HUDEP-2 (cell line): ENCODE results near the gene DOK6.
A peak's percentile ranks its signal among the peaks of the same experiment; 100 is the strongest.
"Not testable (repeated sequence)": the region's sequence is repeated elsewhere in the genome, so short reads cannot be mapped to it uniquely, and the experiment has no call there.

ENCODE experiments used
- DNase-seq, 76 experiments: peaks; one replicate each; lab custom pipeline; 2025; ENCODE audit not compliant: unreplicated experiment in 76 of 76; lab: John Stamatoyannopoulos, UW

Gene DOK6

GRCh38 chr18:69400253-69400975 is at the start of gene DOK6:
Gene DOK6 (plus strand): TSS chr18:69400888.
- peak in 1 of 76 experiments; percentile 7 for DNase-seq

GRCh38 chr18:69353023-69353422 is 47.7 kb upstream of the DOK6 start:
- no peak for DNase-seq

- DNase-seq: no peak
These were observed 43.1 kb upstream of the DOK6 start for GRCh38 chr18:69357590-69357989.

- DNase-seq: no peak
These were observed 42.3 kb upstream of the DOK6 start for GRCh38 chr18:69358212-69358895.

- not testable (repeated sequence) for DNase-seq
These were observed 40.9 kb upstream of the DOK6 start for GRCh38 chr18:69359768-69360167.

GRCh38 chr18:69364930-69365329 is 35.8 kb upstream of the DOK6 start:
- no peak for DNase-seq

- DNase-seq: no peak
These were observed 35.0 kb upstream of the DOK6 start for GRCh38 chr18:69365658-69366057.

GRCh38 chr18:69367104-69367503 is 33.6 kb upstream of the DOK6 start:
- DNase-seq: no peak

GRCh38 chr18:69371729-69372128 is 29.0 kb upstream of the DOK6 start:
- DNase-seq: no peak

- no peak for DNase-seq
These were observed 20.4 kb upstream of the DOK6 start for GRCh38 chr18:69380324-69380723.

- DNase-seq: no peak
These were observed 17.5 kb upstream of the DOK6 start for GRCh38 chr18:69383186-69383585.

GRCh38 chr18:69387186-69387585 is 13.5 kb upstream of the DOK6 start:
- DNase-seq: no peak

- DNase-seq: no peak
These were observed 12.5 kb upstream of the DOK6 start for GRCh38 chr18:69388222-69388621.

- peak in 2 of 76 experiments; percentile 1 to 5 for DNase-seq
These were observed 3.6 kb upstream of the DOK6 start for GRCh38 chr18:69397096-69397495.

- no peak for DNase-seq
These were observed 1.4 kb upstream of the DOK6 start for GRCh38 chr18:69399253-69399652.

GRCh38 chr18:69400976-69401225 is 213 bp downstream of the DOK6 start:
- no peak for DNase-seq

GRCh38 chr18:69401226-69401971 is 711 bp downstream of the DOK6 start:
- DNase-seq: no peak

GRCh38 chr18:69401972-69402532 is 1.4 kb downstream of the DOK6 start:
- no peak for DNase-seq

GRCh38 chr18:69402533-69402989 is 1.9 kb downstream of the DOK6 start:
- DNase-seq: no peak

- no peak for DNase-seq
These were observed 7.8 kb downstream of the DOK6 start for GRCh38 chr18:69408522-69408921.

- DNase-seq: no peak
These were observed 10.5 kb downstream of the DOK6 start for GRCh38 chr18:69411199-69411598.
